NCI-H524 (cell line): ENCODE measurements around the gene GALNT18.

Source experiments
- DNase-seq, 2 experiments: peaks; one replicate each; lab custom pipeline; 2025; lab: John Stamatoyannopoulos, UW

GALNT18 gene

DNA sequence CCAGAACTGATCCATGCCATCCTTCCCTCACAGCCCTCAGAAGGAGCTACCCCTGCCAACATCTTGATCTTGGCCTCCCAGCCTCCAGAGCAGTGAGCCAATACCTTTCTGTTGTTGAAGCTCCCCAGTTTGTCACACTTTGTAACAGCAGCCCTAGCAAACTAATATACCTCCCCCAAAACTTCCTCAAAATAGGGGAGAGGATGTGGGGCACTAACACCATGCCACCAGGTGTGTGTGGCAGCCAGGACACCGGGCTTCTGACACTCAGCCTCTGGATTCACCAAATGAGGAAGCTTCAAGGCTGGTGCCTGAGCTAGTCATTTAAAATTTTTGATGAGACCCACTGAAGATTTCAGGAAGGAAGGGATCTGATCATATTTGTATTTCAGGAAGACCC lies 353.7 kb downstream of the GALNT18 start:
- DNase-seq = no peak

- DNase-seq = no peak
These were observed 354.5 kb downstream of the GALNT18 start for GRCh38 chr11:11267312-11267711.

- DNase-seq = peak in 1 of 2 experiments; percentile 4
These were observed 355.7 kb downstream of the GALNT18 start for GRCh38 chr11:11265994-11266606.

- no peak for DNase-seq
These were observed 356.5 kb downstream of the GALNT18 start for GRCh38 chr11:11265320-11265719.

DNA sequence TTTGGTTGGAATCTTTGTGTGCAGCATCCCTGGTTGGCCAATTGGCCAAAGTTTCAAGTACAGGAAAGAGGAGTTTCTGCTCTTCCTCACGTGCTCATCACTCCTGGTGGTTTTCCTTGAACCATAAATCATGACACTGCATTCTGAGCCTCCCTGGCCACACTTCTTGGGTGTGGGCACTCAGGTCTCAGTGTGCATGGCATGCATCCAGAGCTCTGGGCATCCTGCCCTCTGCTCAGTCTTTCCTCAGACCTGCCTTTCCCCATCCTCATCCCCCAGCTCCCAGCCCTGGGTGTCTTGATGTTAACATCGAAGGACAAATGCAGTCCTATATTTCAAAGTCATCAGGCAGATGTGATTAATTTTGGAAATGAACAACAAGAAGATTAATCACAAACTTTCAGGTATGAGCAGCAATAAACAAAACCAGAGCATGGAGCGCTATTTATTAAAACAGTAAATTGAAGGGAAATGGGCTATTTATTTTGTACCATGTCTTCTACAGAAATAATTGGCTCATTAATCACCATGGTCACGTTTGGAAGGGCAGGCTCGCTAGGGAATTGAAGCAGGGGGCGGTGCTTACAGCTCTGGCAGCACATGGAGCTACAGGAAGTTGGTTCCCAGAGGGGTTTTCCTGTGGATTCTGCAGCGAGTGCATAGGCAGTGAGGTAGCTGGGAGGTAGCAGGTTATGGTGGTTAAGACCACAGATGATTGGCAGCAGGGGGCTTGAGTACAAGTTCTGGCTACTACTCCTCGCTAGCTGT lies 358.4 kb downstream of the GALNT18 start:
- DNase-seq = no peak

- no peak for DNase-seq
These were observed 359.5 kb downstream of the GALNT18 start for GRCh38 chr11:11262171-11262920.

DNA sequence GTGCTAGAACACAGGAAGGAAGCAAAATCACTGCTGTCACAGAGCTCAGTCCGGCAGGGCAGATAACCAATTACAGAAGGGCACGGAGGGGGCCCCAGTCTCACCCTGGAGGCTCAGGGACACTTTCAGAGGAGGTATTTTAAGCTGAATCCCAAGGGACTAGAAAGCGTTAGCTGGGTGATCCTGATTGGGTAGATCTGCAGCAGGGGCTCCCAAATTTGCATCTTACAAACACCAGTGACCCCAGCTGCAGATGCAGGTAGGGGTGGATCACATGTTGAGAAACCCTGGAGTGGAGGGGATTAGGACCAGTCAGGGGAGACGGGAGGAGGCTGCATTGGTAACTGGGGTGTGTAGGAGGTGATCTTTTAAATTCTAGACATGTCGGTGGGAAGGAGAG lies 360.2 kb downstream of the GALNT18 start:
- DNase-seq = peak in 1 of 2 experiments; percentile 8

DNA sequence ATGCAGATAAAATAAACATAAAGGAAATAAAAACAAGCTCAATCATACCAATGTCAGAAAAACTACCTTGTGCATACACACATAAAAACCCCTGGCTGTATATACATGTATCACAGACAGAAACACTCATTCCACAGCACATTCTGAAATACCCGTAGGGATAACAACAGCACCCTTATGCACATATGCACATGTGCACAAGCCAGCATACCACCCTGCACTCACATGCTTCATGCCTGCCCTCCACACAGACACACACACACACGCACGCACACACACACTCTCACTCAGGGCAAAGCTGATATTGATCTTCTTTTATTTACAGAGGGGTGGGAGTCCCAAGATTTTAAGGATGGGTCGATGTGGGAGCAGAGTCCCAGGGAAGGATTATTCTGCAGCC lies 360.9 kb downstream of the GALNT18 start:
- no peak for DNase-seq

GRCh38 chr11:11253995-11254394 lies 367.8 kb downstream of the GALNT18 start:
- no peak for DNase-seq

DNA sequence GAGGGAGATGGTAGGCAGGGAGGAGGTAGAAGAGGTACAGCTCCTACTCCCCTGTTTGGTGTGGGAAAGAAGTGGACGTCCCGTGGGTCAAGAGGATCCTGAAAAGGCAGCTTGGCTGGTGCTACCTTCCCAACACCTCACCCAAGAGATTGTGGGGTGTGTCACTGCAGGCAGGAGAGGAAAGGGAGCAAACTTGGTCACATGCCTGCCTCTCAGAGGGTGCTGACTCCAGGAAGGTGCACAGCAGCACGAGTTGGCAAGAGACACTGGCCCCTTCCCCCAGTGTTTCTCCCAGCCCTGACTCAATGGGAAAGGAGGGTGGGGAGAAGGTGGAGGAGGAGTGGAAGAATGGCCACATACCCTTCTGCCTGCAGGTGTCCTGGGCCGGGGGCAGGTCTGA lies 368.3 kb downstream of the GALNT18 start:
- DNase-seq = no peak

- peak in 1 of 2 experiments; percentile 43 for DNase-seq
These were observed 369.4 kb downstream of the GALNT18 start for GRCh38 chr11:11252403-11252802.

DNA sequence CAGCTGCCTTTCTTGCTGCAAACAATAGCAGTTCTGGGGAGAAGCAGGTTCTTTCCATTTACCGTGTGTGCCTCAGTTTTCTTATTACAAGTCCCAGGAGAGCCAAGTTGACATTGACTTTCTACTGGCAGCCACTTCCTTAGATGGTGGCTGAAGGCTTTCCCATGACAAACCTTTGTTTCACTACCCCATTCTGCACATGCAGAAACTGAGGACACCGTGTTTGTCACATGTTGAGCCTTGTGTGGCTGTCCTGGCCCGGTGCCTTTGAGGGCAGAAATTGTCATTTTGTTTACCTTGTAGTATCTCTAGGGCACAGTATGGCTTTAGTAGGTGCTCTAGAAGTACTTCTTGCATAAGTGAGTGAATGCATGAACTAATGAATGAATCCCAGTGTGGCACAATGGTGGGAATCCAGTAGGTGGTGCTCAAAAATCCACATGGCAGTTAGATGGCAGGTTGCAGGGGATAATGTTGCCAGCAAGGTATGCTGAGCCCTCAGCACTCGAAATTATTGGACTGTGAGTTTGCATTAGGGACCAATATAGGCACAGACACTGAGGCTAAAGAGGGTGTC lies 370.3 kb downstream of the GALNT18 start:
- peak in 1 of 2 experiments; percentile 2 for DNase-seq

DNA sequence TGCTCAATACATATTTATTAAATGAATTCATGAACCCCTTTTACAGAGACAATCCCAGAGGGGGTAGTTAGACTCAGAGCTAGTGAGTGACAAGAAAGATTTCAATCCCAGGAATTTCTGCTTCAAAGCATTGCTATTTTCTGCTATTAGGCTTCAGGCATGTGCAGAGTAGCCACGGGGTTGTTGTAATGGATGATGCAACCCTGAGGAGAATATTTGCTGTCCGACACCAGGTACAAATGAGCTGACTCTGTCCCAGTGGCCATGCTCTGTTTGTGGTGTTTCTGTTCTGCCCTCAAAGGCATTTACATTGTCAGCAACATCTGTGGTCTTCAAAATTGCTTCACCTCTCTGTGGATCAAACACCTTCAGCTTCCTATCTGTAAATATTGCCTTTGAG lies 371.3 kb downstream of the GALNT18 start:
- no peak for DNase-seq

DNA sequence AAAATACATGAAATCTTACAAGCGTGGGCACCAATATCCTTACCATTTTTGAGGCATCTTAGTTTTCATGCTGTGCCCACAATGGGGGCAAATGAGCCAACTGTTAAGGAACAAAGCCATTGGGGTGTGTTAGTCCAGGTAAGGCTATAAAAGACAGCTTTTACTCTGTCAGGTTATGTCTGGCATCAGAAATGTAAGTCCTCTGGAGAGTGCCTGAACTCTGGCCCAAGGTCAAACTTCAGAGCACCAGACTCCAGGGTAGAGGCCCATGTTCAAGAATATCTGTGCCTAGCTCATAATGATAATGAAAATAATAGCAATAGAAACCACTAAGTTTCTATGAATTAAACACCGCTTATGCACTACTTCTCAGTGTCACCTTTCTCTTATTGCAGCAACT lies 374.2 kb downstream of the GALNT18 start:
- no peak for DNase-seq

DNA sequence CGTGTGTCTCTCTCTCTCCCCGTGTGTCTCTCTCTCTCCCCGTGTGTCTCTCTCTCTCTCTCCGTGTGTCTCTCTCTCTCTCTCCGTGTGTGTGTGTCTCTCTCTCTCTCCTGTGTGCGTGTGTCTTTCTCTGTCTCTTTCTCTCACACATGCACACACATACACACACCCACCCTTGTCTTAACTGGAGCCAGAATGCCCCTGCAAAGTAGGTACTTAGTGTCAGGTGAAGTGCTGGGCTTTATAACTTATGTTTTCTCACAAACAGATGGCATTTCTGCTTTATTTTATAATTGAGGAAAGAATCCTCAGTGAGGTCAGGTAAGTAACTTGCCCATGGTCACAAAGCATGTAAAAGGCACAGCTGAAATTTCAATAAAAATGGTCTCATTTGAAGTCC lies 374.7 kb downstream of the GALNT18 start:
- DNase-seq = peak in 1 of 2 experiments; percentile 10

GRCh38 chr11:11246166-11246565 lies 375.6 kb downstream of the GALNT18 start:
- no peak for DNase-seq

DNA sequence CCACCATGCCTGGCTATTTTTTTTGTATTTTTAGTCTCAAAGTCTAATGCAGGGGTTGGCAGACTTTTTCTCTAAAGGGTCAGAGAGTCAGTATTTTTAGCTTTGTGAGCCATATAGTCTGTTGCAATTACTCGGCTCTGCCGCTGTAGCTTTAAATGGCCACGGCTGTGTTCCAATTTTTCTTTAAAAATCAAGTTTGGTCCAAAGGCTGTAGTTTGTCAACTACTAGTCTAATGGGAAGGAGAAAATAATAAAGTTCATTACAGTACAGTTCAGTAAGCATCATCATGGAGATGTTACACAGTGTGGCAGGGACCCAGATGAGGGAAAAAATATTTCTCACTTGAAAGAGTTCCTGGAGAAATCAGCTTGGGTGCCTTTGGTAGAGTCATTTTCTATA lies 376.4 kb downstream of the GALNT18 start:
- DNase-seq = no peak

DNA sequence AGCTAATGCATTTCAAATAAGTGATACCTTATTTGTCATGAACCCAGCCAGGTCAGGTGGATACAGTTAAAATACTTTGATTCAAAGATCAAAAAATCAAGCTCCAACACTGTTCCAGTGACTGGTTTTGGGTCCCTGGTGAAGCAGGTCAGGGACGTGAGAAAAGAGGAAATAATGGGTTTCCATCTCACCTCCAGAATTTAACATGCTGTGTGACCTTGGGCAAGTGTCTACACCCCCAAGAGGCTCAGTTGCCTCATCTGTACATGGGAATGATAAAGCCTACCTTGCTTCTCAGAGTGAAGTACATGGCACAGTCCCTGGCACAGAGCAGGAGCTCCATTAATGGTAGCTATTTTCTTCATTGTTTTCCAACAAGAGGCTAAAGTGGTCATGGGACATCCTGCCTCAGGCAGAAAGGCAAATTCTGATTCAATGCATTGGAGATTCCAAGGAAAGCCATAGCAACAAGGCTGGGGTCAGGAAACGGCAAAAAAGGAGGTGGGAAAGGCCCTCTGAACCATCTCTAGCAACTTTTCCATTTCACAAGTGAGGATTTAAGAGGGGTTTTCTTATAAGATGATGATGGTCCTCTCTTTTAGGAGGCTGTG lies 377.2 kb downstream of the GALNT18 start:
- DNase-seq = no peak

- peak in 1 of 2 experiments; percentile 27 for DNase-seq
These were observed 378.0 kb downstream of the GALNT18 start for GRCh38 chr11:11243590-11244469.

- no peak for DNase-seq
These were observed 378.6 kb downstream of the GALNT18 start for GRCh38 chr11:11243209-11243589.

- DNase-seq = no peak
These were observed 380.5 kb downstream of the GALNT18 start for GRCh38 chr11:11241284-11241683.
